HEK293T (cell line): ENCODE results near the gene CNPY1.
"Not testable (repeated sequence)": the region's sequence is repeated elsewhere in the genome, so short reads cannot be mapped to it uniquely, and the experiment has no call there.

Experiments
- CTCF ChIA-PET: fragments of 350-600 bp; formaldehyde crosslinking; extraction: SDS; loops from one replicate; lab custom pipeline; 2021; ENCODE audit warnings: antibody characterized with exemption, inconsistent platforms; lab: Yijun Ruan, JAX
- POLR2A ChIA-PET: fragments of 350-600 bp; formaldehyde crosslinking; extraction: SDS; loops from one replicate; lab custom pipeline; 2020; ENCODE audit warnings: antibody characterized with exemption, inconsistent platforms; lab: Yijun Ruan, JAX
- DNase-seq: peaks from one replicate; pipeline ENCODE4 v3.0.0; 2012; ENCODE audit warnings: mixed read lengths; ENCODE audit errors: extremely low spot score
- ARNT ChIP-seq: fragments of 450-650 bp; IDR thresholded peaks from 2 replicates; pipeline ENCODE4 v1.6.1; 2017; ENCODE audit warnings: mild to moderate bottlenecking
- BHLHE40 ChIP-seq: fragments of 450-650 bp; IDR thresholded peaks from 2 replicates; pipeline ENCODE4 v1.6.1; 2016; ENCODE audit warnings: mild to moderate bottlenecking, moderate library complexity, borderline replicate concordance
- CTBP1 ChIP-seq: fragments of 450-650 bp; IDR thresholded peaks from 2 replicates; pipeline ENCODE4 v1.6.1; 2016; ENCODE audit warnings: borderline replicate concordance
- ELF4 ChIP-seq: fragments of 450-650 bp; IDR thresholded peaks from 2 replicates; pipeline ENCODE4 v1.6.1; 2017; ENCODE audit warnings: antibody characterized with exemption
- FOXA1 ChIP-seq: fragments of 450-650 bp; IDR thresholded peaks from 2 replicates; pipeline ENCODE4 v1.6.1; 2016; ENCODE audit warnings: mild to moderate bottlenecking
- FOXK2 ChIP-seq: fragments of 450-650 bp; IDR thresholded peaks from 2 replicates; pipeline ENCODE4 v1.6.1; 2016; ENCODE audit warnings: mild to moderate bottlenecking
- FOXM1 ChIP-seq: fragments of 450-650 bp; IDR thresholded peaks from 2 replicates; pipeline ENCODE4 v1.6.1; 2017; ENCODE audit warnings: mild to moderate bottlenecking, borderline replicate concordance
- HDGF ChIP-seq: fragments of 450-650 bp; IDR thresholded peaks from 2 replicates; pipeline ENCODE4 v1.6.1; 2017; ENCODE audit warnings: antibody characterized with exemption, borderline replicate concordance
- L3MBTL2 ChIP-seq: fragments of 450-650 bp; conservative IDR thresholded peaks from 2 replicates; pipeline ENCODE4 v1.6.1; 2016; ENCODE audit warnings: mild to moderate bottlenecking
- LEF1 ChIP-seq: fragments of 450-650 bp; IDR thresholded peaks from 2 replicates; pipeline ENCODE4 v1.6.1; 2017; ENCODE audit warnings: mild to moderate bottlenecking, borderline replicate concordance
- NFRKB ChIP-seq: fragments of 450-650 bp; IDR thresholded peaks from 2 replicates; pipeline ENCODE4 v1.6.1; 2016; ENCODE audit warnings: mild to moderate bottlenecking, moderate library complexity
- SP1 ChIP-seq: fragments of 450-650 bp; IDR thresholded peaks from 2 replicates; pipeline ENCODE4 v1.6.1; 2017
- SUZ12 ChIP-seq: fragments of 450-650 bp; IDR thresholded peaks from 2 replicates; pipeline ENCODE4 v1.6.1; 2016; ENCODE audit warnings: mild to moderate bottlenecking
- TARDBP ChIP-seq: fragments of 450-650 bp; IDR thresholded peaks from 2 replicates; pipeline ENCODE4 v1.6.1; 2016
- ZNF384 ChIP-seq: fragments of 450-650 bp; IDR thresholded peaks from 2 replicates; pipeline ENCODE4 v1.6.1; 2016
- TF ChIP-seq, protein P1 (sequence below): fragments of 450-650 bp; IDR thresholded peaks from 2 replicates; pipeline ENCODE4 v1.6.1; 2016

CNPY1 gene

DNA sequence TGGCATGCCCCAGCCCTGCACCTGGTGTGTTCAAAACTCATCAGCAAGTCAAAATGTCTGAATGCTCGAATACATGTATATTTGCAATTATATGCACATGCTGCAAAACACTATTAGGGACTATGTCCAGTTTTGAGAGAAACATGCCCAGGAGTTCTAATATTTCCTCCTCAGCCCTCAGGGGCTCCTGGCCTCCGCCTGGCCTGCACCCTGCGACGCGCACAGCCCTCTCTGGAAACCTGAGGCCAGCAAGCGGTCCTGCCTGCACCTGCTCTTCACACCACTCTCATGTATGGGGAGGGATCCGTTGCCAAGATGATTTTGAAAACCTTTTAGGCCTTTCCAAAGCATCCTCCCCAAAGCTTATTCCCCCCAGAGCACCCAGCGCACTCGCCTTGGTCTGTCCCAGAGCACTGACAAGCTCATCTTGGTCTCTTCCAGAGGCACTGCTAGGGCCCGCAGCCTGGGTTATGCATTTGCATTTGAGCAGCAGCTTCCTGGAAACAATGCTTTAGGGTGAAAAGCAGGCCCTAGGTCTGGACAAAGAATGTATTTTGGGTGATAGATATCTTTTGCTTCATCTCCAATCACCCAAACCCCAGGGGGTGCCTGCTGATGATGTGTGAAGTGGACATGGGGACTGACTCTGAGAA lies 22.6 kb upstream of the CNPY1 start:
- DNase-seq: no peak
- TF ChIP-seq LEF1 (no peak), ARNT (no peak), FOXK2 (no peak), L3MBTL2 (no peak), NFRKB (no peak), SUZ12 (no peak), HDGF (no peak), TARDBP (no peak)
- TF ChIP-seq, protein P1, sequence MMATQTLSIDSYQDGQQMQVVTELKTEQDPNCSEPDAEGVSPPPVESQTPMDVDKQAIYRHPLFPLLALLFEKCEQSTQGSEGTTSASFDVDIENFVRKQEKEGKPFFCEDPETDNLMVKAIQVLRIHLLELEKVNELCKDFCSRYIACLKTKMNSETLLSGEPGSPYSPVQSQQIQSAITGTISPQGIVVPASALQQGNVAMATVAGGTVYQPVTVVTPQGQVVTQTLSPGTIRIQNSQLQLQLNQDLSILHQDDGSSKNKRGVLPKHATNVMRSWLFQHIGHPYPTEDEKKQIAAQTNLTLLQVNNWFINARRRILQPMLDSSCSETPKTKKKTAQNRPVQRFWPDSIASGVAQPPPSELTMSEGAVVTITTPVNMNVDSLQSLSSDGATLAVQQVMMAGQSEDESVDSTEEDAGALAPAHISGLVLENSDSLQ: no peak
- ChIA-PET POLR2A (no interaction called here), CTCF (interaction anchor here (1.6 kb wide), 1 partner anchor 188 kb away, joined by 3 read pairs; no protein-coding TSS in a partner anchor)

DNA sequence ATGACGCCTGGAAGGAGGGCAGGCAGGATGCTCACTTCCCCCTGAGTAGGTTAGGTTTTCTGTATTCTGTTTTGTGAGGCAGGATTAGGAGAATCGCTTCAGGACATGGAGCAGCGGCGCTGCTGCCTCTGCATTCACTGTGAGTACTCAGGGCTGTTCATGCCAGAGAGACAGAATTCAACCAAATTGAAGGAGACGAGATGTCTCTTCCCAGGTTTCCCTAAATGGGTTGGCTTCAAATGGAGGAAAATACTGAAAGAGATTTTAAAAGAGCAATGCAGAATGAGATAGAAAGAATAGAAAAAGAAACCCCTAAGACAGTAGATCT lies 21.9 kb upstream of the CNPY1 start:
- POLR2A ChIA-PET: no interaction called here
- CTCF ChIA-PET: interaction anchor here (1.6 kb wide), 1 partner anchor 187 kb away, joined by 3 read pairs; no protein-coding TSS in a partner anchor
- TF ChIP-seq NFRKB (no peak), BHLHE40 (no peak), FOXA1 (no peak), HDGF (no peak), SUZ12 (no peak), TARDBP (no peak), L3MBTL2 (no peak), ARNT (no peak), FOXK2 (no peak), CTBP1 (no peak), SP1 (no peak), LEF1 (no peak), ELF4 (no peak), ZNF384 (no peak), FOXM1 (no peak)
- TF ChIP-seq, protein P1: no peak
- DNase-seq: no peak

DNA sequence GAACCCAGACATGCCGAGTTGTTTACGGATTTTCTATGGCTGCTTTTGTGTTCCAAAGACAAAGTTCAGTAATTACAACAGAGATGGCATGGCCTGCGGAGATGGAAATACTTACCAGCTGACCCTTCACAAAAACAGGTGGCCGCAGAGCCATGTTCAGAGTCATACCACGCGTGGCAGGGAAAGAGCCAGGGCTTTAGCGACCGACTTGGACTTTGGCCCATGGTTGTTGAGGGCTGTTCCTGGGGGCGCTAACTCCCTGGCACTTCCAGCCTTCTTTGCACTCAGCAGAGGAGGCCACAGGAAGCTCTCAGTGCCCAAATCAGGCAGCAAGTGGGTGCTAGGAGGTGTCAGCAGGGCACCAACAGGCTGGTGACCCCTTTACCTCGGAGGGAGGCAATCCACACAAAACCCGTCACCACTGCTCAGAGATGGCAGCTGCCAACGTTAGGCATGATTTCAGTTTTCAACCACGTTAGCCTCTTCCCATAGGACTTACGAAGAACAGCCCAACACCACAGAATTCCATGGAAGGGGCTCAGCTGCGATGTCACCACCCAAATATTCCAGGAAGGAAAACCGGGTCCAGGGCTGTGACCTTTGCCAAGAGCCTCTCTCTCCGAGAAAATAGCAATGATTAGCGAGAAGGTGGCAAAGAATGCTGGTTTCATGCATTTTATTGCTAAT lies 21.4 kb upstream of the CNPY1 start:
- no peak for DNase-seq
- ChIA-PET POLR2A (no interaction called here), CTCF (interaction anchor here (1.6 kb wide), 1 partner anchor 187 kb away, joined by 3 read pairs; no protein-coding TSS in a partner anchor)
- TF ChIP-seq SUZ12: no peak
- no peak for TF ChIP-seq ARNT
- no peak for TF ChIP-seq HDGF
- no peak for TF ChIP-seq LEF1
- no peak for TF ChIP-seq BHLHE40
- no peak for TF ChIP-seq FOXK2
- no peak for TF ChIP-seq FOXA1
- TF ChIP-seq L3MBTL2: no peak
- no peak for TF ChIP-seq ELF4
- no peak for TF ChIP-seq TARDBP
- TF ChIP-seq SP1: no peak
- no peak for TF ChIP-seq FOXM1
- TF ChIP-seq NFRKB: no peak
- no peak for TF ChIP-seq CTBP1

DNA sequence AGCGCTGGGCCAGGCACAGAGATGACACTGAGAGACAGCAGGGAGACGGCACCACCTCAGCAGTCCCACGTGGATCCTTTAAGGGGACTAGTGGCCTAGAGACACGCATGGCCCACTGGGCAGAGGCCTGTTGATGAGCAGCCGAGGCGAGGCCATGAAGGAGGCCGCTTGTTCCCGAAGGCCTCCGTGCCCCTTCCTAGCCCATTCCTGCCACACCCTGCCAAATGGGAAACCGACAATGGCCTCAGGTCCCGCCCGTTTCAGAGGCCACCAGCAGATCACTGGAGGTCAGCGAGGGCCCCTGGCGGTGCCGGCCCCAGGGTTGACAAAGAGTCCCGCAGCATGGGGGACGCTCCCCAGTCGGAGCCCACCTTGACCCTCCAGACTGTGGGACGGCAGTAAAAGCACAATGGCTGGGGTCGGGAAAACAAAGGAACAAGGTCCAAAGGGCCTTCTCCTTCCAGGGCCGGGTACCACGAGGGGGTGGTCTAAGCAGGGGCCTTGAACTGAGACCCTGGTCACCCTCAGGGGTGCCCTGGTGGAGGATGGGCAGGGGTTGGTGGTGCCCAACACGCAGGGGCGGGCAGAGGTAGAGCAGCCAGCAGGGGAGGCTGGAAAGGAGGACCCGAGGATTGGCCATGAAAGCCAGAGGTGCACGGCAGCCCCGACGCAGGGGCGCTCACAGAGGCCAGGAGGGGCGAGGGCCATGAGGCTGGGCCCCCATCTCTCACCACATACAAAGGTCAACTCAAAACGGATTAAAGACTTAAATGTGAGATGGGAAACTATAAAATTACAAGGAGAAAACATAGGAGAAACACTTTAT lies 19.9 kb upstream of the CNPY1 start:
- no peak for DNase-seq
- TF ChIP-seq L3MBTL2 (no peak), BHLHE40 (no peak), NFRKB (no peak), FOXA1 (no peak), TARDBP (no peak)
- TF ChIP-seq, protein P1: no peak
- POLR2A ChIA-PET: no interaction called here
- CTCF ChIA-PET: no interaction called here

DNA sequence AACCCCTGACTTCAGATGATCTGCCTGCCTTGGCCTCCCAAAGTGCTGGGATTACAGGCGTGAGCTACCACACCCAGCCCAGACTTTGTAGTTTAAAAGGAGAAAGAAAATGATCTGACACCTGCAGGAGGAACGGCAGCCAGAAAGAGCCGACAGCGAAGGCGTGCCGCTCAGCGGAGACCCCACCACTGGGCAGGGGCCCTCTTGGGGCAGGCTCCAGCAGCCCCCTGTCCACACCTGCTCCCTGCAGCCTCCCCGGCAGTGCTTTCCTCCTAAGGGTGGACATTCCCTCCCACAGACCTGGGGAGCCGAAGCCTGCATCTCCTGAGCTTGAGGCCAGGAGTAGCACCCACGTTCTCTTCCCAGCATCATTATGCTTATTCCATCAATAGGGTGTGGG lies 19.2 kb upstream of the CNPY1 start:
- ChIA-PET CTCF (no interaction called here), POLR2A (no interaction called here)
- no peak for DNase-seq
- no peak for TF ChIP-seq ELF4
- TF ChIP-seq, protein P1: no peak
- TF ChIP-seq ZNF384: no peak
- no peak for TF ChIP-seq SP1
- no peak for TF ChIP-seq L3MBTL2
- TF ChIP-seq FOXM1: no peak
- TF ChIP-seq FOXK2: no peak
- no peak for TF ChIP-seq ARNT
- TF ChIP-seq LEF1: no peak
- TF ChIP-seq BHLHE40: no peak
- TF ChIP-seq NFRKB: no peak
- no peak for TF ChIP-seq TARDBP
- TF ChIP-seq FOXA1: no peak

DNA sequence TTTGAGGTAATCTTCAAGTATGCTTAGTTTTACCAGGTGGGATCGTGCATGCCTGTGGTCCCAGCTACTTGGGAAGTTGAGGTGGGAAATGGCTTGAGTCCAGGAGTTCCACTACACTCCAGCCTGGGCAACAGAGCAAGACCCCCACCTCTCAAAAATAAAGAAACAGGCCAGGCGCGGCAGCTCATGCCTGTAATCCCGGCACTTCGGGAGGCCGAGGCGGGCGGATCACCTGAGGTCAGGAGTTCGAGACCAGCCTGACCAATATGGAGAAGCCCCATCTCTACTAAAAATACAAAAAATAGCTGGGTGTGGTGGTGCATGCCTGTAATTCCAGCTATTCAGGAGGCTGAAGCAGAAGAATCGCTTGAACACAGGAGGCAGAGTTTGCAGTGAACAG lies 16.6 kb upstream of the CNPY1 start:
- CTCF ChIA-PET, POLR2A ChIA-PET, DNase-seq: not testable (repeated sequence)
